HG02938 (cell line): ENCODE results near the gene RNASET2.
"Not testable (repeated sequence)": the region's sequence is repeated elsewhere in the genome, so short reads cannot be mapped to it uniquely, and the experiment has no call there.

ENCODE experiments used
- ATAC-seq: cut with Tn5 transposase; IDR thresholded peaks from one replicate; pipeline ENCODE4 v1.9.1; 2021; ENCODE audit warnings: mild to moderate bottlenecking, moderate library complexity; ENCODE audit not compliant: unreplicated experiment

Gene RNASET2

GRCh38 chr6:166949528-166950442 is 6.6 kb downstream of the RNASET2 start:
- no peak for ATAC-seq

DNA sequence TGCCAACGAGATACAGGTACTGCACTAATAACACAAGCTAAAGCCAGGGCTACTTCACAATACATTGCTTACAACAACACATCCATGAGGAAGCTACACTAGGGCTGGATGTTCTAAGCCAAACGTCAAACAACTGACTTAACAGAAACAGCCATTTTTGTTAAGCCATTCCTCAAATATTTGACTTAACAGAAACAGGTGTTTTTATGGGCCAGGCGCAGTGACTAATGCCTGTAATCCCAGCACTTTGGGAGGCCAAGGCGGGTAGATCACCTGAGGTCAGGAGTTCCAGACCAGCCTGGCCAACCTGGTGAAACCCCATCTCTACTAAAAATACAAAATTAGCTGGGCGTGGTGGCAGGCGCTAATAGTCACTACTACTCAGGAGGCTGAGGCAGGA is 7.6 kb downstream of the RNASET2 start:
- ATAC-seq = not testable (repeated sequence)

- ATAC-seq = no peak
Observed at GRCh38 chr6:166947251-166947650, 9.1 kb downstream of the RNASET2 start.

- no peak for ATAC-seq
Observed at GRCh38 chr6:166946125-166946524, 10.2 kb downstream of the RNASET2 start.

DNA sequence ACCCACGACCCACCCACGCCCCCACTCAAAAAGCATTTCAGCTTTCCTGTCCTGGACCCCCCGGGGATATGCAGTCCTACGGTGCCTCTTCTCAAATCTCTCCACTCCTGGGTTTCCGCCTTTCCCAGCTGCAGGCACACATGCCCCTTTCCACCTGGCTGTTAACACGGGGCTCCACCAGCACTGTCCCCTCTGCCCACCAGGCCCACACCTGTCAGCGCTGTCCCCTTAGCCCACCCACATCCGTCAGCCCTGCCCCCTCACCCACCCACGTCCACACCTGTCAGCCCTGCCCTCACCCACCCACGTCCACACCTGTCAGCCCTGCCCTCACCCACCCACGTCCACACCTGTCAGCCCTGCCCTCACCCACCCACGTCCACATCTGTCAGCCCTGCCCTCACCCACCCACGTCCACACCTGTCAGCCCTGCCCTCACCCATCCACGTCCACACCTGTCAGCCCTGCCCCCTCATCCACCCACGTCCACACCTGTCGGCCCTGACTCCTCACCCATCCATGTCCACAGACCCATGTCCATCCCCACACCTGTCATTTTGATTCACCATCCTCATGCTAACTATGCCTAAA is 11.6 kb downstream of the RNASET2 start:
- ATAC-seq = no peak

DNA sequence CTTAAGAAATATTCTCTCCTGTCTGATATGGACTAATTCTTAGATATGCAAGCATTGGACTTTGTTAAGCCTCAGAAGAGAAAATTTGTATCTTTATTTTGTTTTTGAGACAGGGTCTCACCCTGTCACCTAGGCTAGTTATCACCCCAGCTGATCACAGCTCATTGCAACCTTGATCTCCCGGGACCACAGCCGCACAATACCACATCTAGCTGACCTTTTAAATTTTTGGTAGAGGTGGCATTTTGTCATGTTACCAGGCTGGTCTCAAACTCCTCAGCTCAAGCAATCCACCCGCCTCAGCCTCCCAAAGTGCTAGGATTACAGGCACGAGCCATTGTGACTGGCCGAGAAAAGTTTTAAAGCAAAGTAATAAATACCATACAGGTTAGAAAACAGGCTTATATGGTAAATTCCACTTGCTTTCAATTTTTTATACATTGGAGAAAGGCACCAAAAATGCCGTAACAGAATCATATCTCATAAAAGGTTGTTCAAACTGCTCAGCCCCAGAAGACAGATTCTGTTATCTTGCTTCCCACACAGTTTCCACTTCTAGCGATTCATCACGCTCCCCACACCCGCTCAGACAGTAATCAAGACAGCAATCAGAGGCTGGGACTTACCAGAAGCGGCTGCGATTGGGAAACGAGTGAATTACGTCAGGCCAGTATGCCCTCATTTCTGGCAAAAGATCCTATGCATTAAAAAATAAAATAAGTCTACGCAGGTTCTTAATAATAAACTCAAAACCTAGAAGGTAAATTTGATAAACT is 13.8 kb downstream of the RNASET2 start:
- ATAC-seq = no peak

GRCh38 chr6:166940643-166941068 is 15.7 kb downstream of the RNASET2 start:
- no peak for ATAC-seq

DNA sequence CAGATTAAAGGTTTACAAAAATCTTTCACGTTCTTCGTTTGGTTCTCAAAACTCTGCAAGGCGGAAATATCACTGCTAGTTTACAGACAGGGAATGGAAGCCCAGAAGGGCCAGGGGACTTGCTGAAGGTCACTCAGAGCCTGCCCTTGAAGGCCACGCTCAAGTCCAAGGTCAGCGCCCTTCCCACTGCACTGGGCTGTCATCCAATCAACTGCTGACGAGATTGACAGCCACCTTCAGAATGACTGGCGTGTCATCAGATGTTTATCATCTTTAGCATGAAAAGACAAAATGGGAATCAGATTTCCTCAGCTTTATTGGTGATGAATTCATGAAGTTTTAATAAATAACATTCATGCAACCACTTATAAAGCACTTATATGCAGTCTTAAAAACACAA is 16.5 kb downstream of the RNASET2 start:
- no peak for ATAC-seq

GRCh38 chr6:166939345-166939744 is 17.0 kb downstream of the RNASET2 start:
- no peak for ATAC-seq

GRCh38 chr6:166938704-166939103 is 17.6 kb downstream of the RNASET2 start:
- no peak for ATAC-seq

GRCh38 chr6:166938150-166938549 is 18.2 kb downstream of the RNASET2 start:
- no peak for ATAC-seq

GRCh38 chr6:166937746-166938145 is 18.6 kb downstream of the RNASET2 start:
- no peak for ATAC-seq

GRCh38 chr6:166936079-166936787 is 20.1 kb downstream of the RNASET2 start:
- ATAC-seq = no peak

DNA sequence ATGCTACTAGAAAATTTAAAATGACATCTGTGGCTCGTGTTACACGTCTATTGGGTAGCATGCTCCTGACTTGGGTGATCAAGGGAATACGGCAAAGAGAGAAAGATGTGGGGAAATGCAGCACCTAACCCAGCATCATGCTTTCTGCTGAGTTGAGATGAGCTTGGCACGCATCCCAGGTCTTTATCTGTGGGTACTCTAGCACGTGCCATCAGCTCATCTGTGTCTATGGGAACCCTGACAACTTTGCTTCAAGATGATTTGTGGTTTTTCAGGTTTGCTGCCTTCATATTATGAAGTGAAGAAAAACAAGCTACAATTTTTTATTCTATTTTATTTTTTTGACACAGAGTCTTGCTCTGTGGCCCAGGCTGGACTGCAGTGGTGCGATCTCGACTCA is 21.0 kb downstream of the RNASET2 start:
- no peak for ATAC-seq

DNA sequence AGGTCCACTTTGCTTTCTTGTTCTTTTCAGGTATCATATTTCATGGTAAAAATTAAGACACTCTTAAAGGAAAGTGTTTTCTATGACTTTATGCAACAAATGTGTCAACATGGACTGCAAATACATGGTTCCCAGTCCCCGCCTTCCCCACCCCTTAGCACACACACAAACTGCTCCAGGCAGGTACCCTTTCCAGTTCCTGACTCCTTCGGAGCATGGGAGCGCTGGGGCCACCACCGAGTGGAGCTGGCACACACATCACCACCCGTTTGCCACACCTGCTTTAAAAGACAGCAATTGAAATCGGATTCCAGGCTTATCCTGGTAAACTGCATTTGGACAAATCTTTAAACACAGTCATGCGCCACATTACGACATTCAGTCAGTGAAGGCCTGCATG is 22.2 kb downstream of the RNASET2 start:
- ATAC-seq = no peak

DNA sequence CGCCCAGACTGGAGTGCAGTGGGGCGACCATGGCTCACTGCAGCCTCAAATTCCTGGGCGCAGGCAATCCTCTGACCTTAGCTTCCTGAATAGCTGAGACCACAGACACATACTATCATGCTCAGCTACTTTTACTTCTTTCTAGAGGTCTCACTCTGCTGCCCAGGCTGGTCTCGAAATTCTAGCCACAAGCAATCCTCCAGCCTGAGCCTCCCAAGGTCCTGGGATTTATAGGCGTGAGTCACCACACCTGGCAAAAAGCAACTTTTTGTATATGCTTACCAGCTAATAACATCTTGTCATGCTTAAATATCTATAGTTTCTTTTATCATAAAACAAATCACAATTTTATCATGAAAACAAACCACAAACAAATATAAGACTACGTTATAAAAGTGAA is 23.0 kb downstream of the RNASET2 start:
- ATAC-seq = no peak

- ATAC-seq = no peak
Observed at GRCh38 chr6:166932616-166933015, 23.7 kb downstream of the RNASET2 start.

DNA sequence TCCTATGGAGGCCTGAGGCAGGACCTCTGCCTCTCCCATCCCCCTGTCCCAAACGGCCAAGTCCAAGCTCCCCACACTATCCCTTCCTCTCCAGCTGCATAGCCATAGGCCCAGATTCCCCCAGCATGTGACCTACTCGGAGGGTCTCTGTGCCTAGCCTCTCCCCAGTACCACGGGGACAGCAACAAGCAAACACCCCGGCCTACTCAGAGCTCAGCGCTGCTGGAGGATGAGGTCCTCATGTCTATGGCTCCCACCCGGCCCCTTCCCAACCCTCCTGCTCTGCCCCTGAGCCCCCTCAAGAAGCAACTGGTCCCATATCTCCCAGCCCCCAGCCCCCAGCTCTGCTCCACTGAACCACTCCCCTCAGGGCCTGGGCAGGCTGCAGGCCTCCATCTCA is 24.2 kb downstream of the RNASET2 start:
- no peak for ATAC-seq

DNA sequence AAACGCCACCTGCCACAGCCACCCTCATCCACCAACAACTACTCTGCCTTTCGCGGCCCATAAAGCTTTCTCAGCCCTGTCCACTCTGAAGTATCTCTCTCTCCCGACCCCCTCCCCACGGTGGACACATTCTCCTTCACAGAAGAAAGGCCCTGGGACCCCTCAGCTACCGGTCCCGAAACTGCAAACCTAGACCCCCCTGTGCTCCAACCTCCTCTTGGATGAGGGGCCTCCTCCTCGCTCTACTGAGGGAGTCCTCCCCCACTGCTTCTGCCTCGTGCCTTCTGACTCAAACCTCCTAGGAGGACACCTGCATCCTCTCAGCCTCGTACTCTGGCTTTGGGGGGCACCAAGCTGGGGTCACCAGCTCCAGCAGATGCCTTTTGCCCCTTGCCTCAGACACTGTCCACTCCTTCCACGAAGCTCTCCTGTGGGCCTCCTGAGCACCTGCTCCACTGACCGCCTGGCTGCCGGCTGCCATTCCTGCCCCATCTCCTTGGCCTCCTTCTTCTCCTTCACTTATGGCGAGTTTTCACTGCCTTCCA is 24.9 kb downstream of the RNASET2 start:
- ATAC-seq = no peak

- ATAC-seq = no peak
Observed at GRCh38 chr6:166930354-166930891, 25.9 kb downstream of the RNASET2 start.
